A673 (cell line): ENCODE measurements around the gene KAT8.

ENCODE experiments used
- CTCF ChIP-seq: fragments of 300-800, 200-600 bp; sonication (generic); conservative IDR thresholded peaks from 2 replicates; pipeline ENCODE4 v1.5.1; 2017; ENCODE audit warnings: low read depth, mild to moderate bottlenecking, antibody characterized with exemption, low read length, moderate library complexity, mixed read lengths
- EZH2 ChIP-seq: fragments of 200-600 bp; sonication (generic); IDR thresholded peaks from 2 replicates; pipeline ENCODE4 v1.6.1; 2017; ENCODE audit warnings: borderline replicate concordance, low read depth, mild to moderate bottlenecking, mixed read lengths, antibody characterized with exemption, low read length; ENCODE audit not compliant: poor library complexity, severe bottlenecking

DNA sequence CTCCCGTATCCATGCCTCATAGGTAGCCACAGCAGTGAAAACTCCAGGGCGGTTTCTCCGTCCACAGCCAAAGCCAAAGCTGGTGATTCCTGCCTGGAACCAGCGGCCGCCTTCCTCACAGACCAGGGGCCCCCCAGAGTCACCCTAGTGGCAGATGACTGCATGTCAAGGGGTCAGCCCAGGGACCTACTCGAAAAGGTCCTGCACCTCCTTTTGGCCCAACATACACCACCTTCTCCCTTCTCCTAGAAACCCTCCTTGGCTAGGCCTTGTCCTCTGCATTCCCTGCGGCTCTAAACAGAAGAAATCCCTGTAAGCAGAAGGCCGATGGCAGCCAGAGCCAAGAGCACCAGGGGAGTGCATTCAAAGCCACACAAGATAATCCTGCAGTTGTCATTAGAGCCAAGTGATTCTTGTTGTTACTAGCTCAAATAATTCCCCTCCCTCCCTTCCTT lies 26.3 kb downstream of the KAT8 start:
- TF ChIP-seq EZH2 (no peak), CTCF (no peak)
